ENCODE measurements around the gene OPCML. TPM values are rescaled to one million over a fixed set of nuclear protein-coding genes. Genes with fewer than 3 reads are reported as not detected.

The OPCML gene
- total and polyA plus RNA-seq, 2 donors (not counting 1 experiment from before 2014, with no cell fraction given): 0.99 to 2.8 TPM

DNA sequence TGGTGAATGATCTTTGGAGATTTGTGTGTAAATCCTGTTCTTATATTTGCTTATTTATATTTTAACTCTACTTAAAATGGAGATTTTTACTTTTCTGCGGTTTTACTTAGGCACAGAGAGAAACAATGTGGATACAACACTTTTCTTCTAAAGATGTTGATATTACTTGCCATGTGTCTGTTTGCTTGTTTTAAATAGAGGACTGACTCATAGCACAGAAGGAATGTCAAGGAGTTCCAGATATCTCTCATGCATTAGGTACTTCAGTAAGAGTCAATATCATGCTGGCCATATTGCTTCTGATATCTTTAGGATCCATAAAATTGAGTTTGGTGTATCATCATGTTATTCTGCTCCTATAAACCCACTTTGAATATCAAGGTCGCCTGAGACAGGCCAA is 395.0 kb downstream of the OPCML start:
- Histone ChIP-seq H3K4me1 (ENCODE audit: control insufficient read depth, extremely low read depth, insufficient read depth, low read length) (no peaks in the 10 kb centered on the region), H3K27me3 (ENCODE audit: control insufficient read depth, insufficient read depth, low read length) (no peaks in the 10 kb centered on the region), H3K79me2 (ENCODE audit: control insufficient read depth, insufficient read depth, low read length) (no peaks in the 10 kb centered on the region), H3K4me2 (ENCODE audit: extremely low read depth, insufficient read depth, low read length) (no peak overlapping the region), H3K27ac (ENCODE audit: insufficient read depth, low read length) (no peak overlapping the region), H3K9me3 (ENCODE audit: control insufficient read depth, insufficient read depth, low read depth, low read length) (no peaks in the 10 kb centered on the region), H3K9ac (ENCODE audit: insufficient read depth, low read length) (no peak overlapping the region), H4K20me1 (ENCODE audit: control insufficient read depth, extremely low read depth, insufficient read depth, low read length) (no peaks in the 10 kb centered on the region), H3K36me3 (ENCODE audit: control insufficient read depth, insufficient read depth, low read length) (no peaks in the 10 kb centered on the region), H3K4me3 (replicated peaks in 1 of 4; ENCODE audit: control extremely low read depth in 1 of 4, insufficient read depth in 1 of 4, low read depth in 3 of 4, low read length in 4 of 4) (no peak overlapping the region), H2AFZ (ENCODE audit: low read length) (no peak overlapping the region)
- TF ChIP-seq, protein P1, sequence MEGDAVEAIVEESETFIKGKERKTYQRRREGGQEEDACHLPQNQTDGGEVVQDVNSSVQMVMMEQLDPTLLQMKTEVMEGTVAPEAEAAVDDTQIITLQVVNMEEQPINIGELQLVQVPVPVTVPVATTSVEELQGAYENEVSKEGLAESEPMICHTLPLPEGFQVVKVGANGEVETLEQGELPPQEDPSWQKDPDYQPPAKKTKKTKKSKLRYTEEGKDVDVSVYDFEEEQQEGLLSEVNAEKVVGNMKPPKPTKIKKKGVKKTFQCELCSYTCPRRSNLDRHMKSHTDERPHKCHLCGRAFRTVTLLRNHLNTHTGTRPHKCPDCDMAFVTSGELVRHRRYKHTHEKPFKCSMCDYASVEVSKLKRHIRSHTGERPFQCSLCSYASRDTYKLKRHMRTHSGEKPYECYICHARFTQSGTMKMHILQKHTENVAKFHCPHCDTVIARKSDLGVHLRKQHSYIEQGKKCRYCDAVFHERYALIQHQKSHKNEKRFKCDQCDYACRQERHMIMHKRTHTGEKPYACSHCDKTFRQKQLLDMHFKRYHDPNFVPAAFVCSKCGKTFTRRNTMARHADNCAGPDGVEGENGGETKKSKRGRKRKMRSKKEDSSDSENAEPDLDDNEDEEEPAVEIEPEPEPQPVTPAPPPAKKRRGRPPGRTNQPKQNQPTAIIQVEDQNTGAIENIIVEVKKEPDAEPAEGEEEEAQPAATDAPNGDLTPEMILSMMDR (conservative IDR thresholded peaks at IDR 0.05 in 1 of 2, IDR thresholded peaks at IDR 0.05 in 1 of 2; ENCODE audit: low read depth in 1 of 2, low read length in 2 of 2): no peak
- no peak for TF ChIP-seq EZH2 (IDR thresholded peaks at IDR 0.05; ENCODE audit: low read length, missing control alignments)
- peak in 1 of 2 donors; percentile 1 for DNase-seq (ENCODE audit: low read depth in 2 of 2)

DNA sequence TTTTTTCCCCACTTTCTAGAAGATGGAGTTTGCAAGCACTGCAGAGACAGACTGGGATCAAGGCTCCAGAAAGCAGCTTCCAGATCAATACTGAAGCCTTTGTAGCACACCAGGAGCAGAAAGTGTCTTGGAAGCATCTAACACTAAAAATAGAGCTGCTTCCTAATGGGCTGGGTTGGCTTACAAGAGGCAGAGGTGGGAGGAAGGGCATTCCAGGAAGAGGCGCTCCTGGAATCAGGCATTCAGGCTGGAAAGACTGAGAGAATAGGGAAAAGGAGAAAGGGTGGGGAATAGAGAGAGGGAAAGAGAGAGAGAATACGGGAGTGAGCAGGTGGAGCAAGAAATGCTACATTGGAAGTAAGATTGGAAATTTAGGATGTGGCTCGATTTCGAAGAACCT is 395.9 kb downstream of the OPCML start:
- H4K20me1 ChIP-seq (ENCODE audit: control insufficient read depth, extremely low read depth, insufficient read depth, low read length): no peaks in the 10 kb centered on the region
- no peak overlapping the region for H3K9ac ChIP-seq (ENCODE audit: insufficient read depth, low read length)
- H3K4me3 ChIP-seq (replicated peaks in 1 of 4; ENCODE audit: control extremely low read depth in 1 of 4, insufficient read depth in 1 of 4, low read depth in 3 of 4, low read length in 4 of 4): no peak overlapping the region
- no peak overlapping the region for H3K27ac ChIP-seq (ENCODE audit: insufficient read depth, low read length)
- H3K4me2 ChIP-seq (ENCODE audit: extremely low read depth, insufficient read depth, low read length): no peak overlapping the region
- H2AFZ ChIP-seq (ENCODE audit: low read length): no peak overlapping the region
- no peaks in the 10 kb centered on the region for H3K79me2 ChIP-seq (ENCODE audit: control insufficient read depth, insufficient read depth, low read length)
- H3K36me3 ChIP-seq (ENCODE audit: control insufficient read depth, insufficient read depth, low read length): no peaks in the 10 kb centered on the region
- TF ChIP-seq, protein P1 (conservative IDR thresholded peaks at IDR 0.05 in 1 of 2, IDR thresholded peaks at IDR 0.05 in 1 of 2; ENCODE audit: low read depth in 1 of 2, low read length in 2 of 2): no peak
- no peak for TF ChIP-seq EZH2 (IDR thresholded peaks at IDR 0.05; ENCODE audit: low read length, missing control alignments)
- H3K4me1 ChIP-seq (ENCODE audit: control insufficient read depth, extremely low read depth, insufficient read depth, low read length): no peaks in the 10 kb centered on the region
- H3K9me3 ChIP-seq (ENCODE audit: control insufficient read depth, insufficient read depth, low read depth, low read length): no peaks in the 10 kb centered on the region
- DNase-seq (ENCODE audit: low read depth in 2 of 2): no peak
- no peaks in the 10 kb centered on the region for H3K27me3 ChIP-seq (ENCODE audit: control insufficient read depth, insufficient read depth, low read length)

DNA sequence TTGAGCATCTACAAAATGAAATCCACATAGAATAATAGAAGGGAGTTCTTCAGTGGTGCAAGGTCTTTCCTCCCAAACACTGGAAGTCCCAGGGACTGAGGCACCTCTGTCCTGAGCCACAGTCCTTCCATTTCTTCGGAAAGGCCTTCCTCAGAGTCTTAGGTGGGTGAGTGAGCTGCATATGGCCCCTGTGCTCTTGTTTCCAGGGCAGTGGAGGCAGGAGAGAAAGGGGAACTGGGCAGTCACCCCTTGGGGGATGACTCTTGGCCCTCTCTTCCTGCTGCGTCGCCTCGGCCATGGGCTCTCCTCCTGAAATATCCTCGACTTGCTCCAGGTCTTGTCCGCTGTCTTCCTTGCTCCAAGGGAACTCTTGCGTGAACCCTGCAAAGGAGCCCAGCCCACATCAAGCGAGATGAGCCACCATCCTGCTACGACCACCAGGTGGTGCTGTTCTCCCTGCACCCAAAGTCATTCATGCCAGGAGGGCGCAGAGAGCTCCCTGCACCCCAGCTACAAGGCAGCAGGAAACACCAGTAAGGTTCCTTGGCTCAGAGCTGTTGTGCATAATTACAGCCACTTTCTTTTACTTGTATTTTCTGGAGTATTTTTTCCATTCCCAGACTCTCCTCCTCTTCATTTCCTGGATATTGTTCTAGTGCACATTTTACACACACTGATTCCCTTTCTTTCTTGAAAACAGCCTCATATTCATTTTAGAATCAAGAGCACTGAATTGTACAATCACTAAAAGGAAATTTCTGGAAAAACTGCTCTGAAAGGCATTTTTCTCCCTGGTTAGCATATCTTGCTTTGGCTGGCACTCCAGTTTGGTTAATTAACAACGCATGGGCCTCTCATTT is 397.8 kb downstream of the OPCML start:
- H3K36me3 ChIP-seq (ENCODE audit: control insufficient read depth, insufficient read depth, low read length): no peaks in the 10 kb centered on the region
- H3K4me1 ChIP-seq (ENCODE audit: control insufficient read depth, extremely low read depth, insufficient read depth, low read length): no peaks in the 10 kb centered on the region
- no peak overlapping the region for H3K9ac ChIP-seq (ENCODE audit: insufficient read depth, low read length)
- no peak overlapping the region for H3K27ac ChIP-seq (ENCODE audit: insufficient read depth, low read length)
- H4K20me1 ChIP-seq (ENCODE audit: control insufficient read depth, extremely low read depth, insufficient read depth, low read length): no peaks in the 10 kb centered on the region
- H3K79me2 ChIP-seq (ENCODE audit: control insufficient read depth, insufficient read depth, low read length): no peaks in the 10 kb centered on the region
- no peak overlapping the region for H2AFZ ChIP-seq (ENCODE audit: low read length)
- H3K4me2 ChIP-seq (ENCODE audit: extremely low read depth, insufficient read depth, low read length): no peak overlapping the region
- no peaks in the 10 kb centered on the region for H3K27me3 ChIP-seq (ENCODE audit: control insufficient read depth, insufficient read depth, low read length)
- no peaks in the 10 kb centered on the region for H3K9me3 ChIP-seq (ENCODE audit: control insufficient read depth, insufficient read depth, low read depth, low read length)
- TF ChIP-seq EZH2 (IDR thresholded peaks at IDR 0.05; ENCODE audit: low read length, missing control alignments): no peak
- TF ChIP-seq, protein P1 (conservative IDR thresholded peaks at IDR 0.05 in 1 of 2, IDR thresholded peaks at IDR 0.05 in 1 of 2; ENCODE audit: low read depth in 1 of 2, low read length in 2 of 2): peak; percentile 43 to 66
- DNase-seq (ENCODE audit: low read depth in 2 of 2): peak; percentile 12 to 34
- no peak overlapping the region for H3K4me3 ChIP-seq (replicated peaks in 1 of 4; ENCODE audit: control extremely low read depth in 1 of 4, insufficient read depth in 1 of 4, low read depth in 3 of 4, low read length in 4 of 4)
